Activated naive CD4-positive, alpha-beta T cell treated with anti-CD3 and anti-CD28 coated beads for 36 hours (primary cell): Measurements from ENCODE around the gene CRY1. TPM values are rescaled to one million over a fixed set of nuclear protein-coding genes. Genes with fewer than 3 reads are reported as not detected.
A peak's percentile ranks its signal among the peaks of the same experiment; 100 is the strongest.

Experiments
- CTCF ChIA-PET: fragments of 350-600 bp; sonication (Branson Sonifier 250); formaldehyde crosslinking; loops from one replicate; lab custom pipeline; 2021; ENCODE audit warnings: antibody characterized with exemption; lab: Charles Lee
- DNase-seq: peaks from one replicate; pipeline ENCODE4 v3.0.0-alpha.2; 2020
- H3K27ac Mint-ChIP-seq: one replicate; pipeline ENCODE4 v1.8.0; 2021; ENCODE audit warnings: mild to moderate bottlenecking, mixed read lengths
- H3K27me3 Mint-ChIP-seq: one replicate; pipeline ENCODE4 v1.8.0; 2021; ENCODE audit warnings: low read depth, mixed read lengths
- H3K36me3 Mint-ChIP-seq: one replicate; pipeline ENCODE4 v1.8.0; 2021; ENCODE audit warnings: low read depth, mixed read lengths
- H3K4me1 Mint-ChIP-seq: one replicate; pipeline ENCODE4 v1.8.0; 2021; ENCODE audit warnings: low read depth, mixed read lengths
- H3K4me3 Mint-ChIP-seq: one replicate; pipeline ENCODE4 v1.8.0; 2021; ENCODE audit warnings: mild to moderate bottlenecking, moderate library complexity, mixed read lengths
- H3K9me3 Mint-ChIP-seq: one replicate; pipeline ENCODE4 v1.8.0; 2021; ENCODE audit warnings: mixed read lengths
- intact Hi-C: fragments of 100-400 bp; cut with micrococcal nuclease; formaldehyde crosslinking; loops from one replicate; pipeline ENCODE4 v1.15.1; 2023
- total RNA-seq, 2 experiments: library from RNA; stranded (reverse); gene quantifications; one replicate each; pipeline ENCODE4 v1.2.3, GENCODE V29; 2021

The CRY1 gene
- total RNA-seq, 2 experiments from 2014 or later: 15.2 to 17.5 TPM

GRCh38 chr12:107057071-107057834, 36.1 kb downstream of the CRY1 start:
- no peak for DNase-seq
- H3K27me3 Mint-ChIP-seq: no peaks in the 10 kb centered on the region
- CTCF ChIA-PET: no interaction called here
- H3K27ac Mint-ChIP-seq: no peak overlapping the region
- peaks cover 11% of the 10 kb centered on the region for H3K9me3 Mint-ChIP-seq
- H3K4me1 Mint-ChIP-seq: peaks cover 5% of the 10 kb centered on the region
- no peak overlapping the region for H3K4me3 Mint-ChIP-seq
- intact Hi-C loops: no loop called here
- H3K36me3 Mint-ChIP-seq: peaks cover 9% of the 10 kb centered on the region

- Mint-ChIP-seq H3K4me1 (peaks cover 12% of the 10 kb centered on the region), H3K36me3 (peaks cover 21% of the 10 kb centered on the region), H3K27ac (no peak overlapping the region), H3K4me3 (no peak overlapping the region), H3K27me3 (no peaks in the 10 kb centered on the region), H3K9me3 (peaks cover 17% of the 10 kb centered on the region)
- intact Hi-C loops: no loop called here
- no peak for DNase-seq
- CTCF ChIA-PET: no interaction called here
Observed at GRCh38 chr12:107053709-107054108, 39.6 kb downstream of the CRY1 start.

GRCh38 chr12:107045186-107045585, 48.2 kb downstream of the CRY1 start:
- Mint-ChIP-seq H3K27ac (no peak overlapping the region), H3K4me3 (no peak overlapping the region), H3K27me3 (no peaks in the 10 kb centered on the region), H3K36me3 (peaks cover 35% of the 10 kb centered on the region), H3K4me1 (peaks cover 11% of the 10 kb centered on the region), H3K9me3 (peaks cover 24% of the 10 kb centered on the region)
- DNase-seq: no peak
- CTCF ChIA-PET: no interaction called here
- intact Hi-C loops: no loop called here

GRCh38 chr12:107042801-107043200, 50.5 kb downstream of the CRY1 start:
- CTCF ChIA-PET: interaction anchor here (0.6 to 0.9 kb wide), 2 partner anchors 37 to 257 kb away, joined by 3 read pairs; no protein-coding TSS in a partner anchor
- peaks cover 14% of the 10 kb centered on the region for H3K4me1 Mint-ChIP-seq

GRCh38 chr12:107035733-107036132, 57.6 kb downstream of the CRY1 start:
- intact Hi-C loops: no loop called here
- DNase-seq: no peak
- Mint-ChIP-seq H3K9me3 (peaks cover 2% of the 10 kb centered on the region), H3K36me3 (peaks cover 31% of the 10 kb centered on the region), H3K4me1 (peaks cover 13% of the 10 kb centered on the region), H3K27me3 (no peaks in the 10 kb centered on the region), H3K4me3 (no peak overlapping the region), H3K27ac (no peak overlapping the region)
- CTCF ChIA-PET: no interaction called here

More at GRCh38 chr12:107042801-107043200, 50.5 kb downstream of the CRY1 start:
- Mint-ChIP-seq H3K4me3 (no peak overlapping the region), H3K9me3 (peaks cover 16% of the 10 kb centered on the region), H3K27me3 (no peaks in the 10 kb centered on the region), H3K27ac (no peak overlapping the region), H3K36me3 (peaks cover 32% of the 10 kb centered on the region)
- intact Hi-C loops: no loop called here
- no peak for DNase-seq

GRCh38 chr12:107033758-107034739, 59.3 kb downstream of the CRY1 start:
- H3K4me3 Mint-ChIP-seq: no peak overlapping the region
- intact Hi-C loops: no loop called here
- H3K9me3 Mint-ChIP-seq: no peaks in the 10 kb centered on the region
- CTCF ChIA-PET: no interaction called here
- no peak overlapping the region for H3K27ac Mint-ChIP-seq
- H3K27me3 Mint-ChIP-seq: no peaks in the 10 kb centered on the region
- peaks cover 16% of the 10 kb centered on the region for H3K4me1 Mint-ChIP-seq
- no peak for DNase-seq
- peaks cover 27% of the 10 kb centered on the region for H3K36me3 Mint-ChIP-seq

- H3K36me3 Mint-ChIP-seq: peaks cover 17% of the 10 kb centered on the region
- H3K27me3 Mint-ChIP-seq: no peaks in the 10 kb centered on the region
- H3K4me3 Mint-ChIP-seq: no peak overlapping the region
- intact Hi-C loops: no loop called here
- CTCF ChIA-PET: no interaction called here
- peaks cover 18% of the 10 kb centered on the region for H3K4me1 Mint-ChIP-seq
- no peaks in the 10 kb centered on the region for H3K9me3 Mint-ChIP-seq
- no peak overlapping the region for H3K27ac Mint-ChIP-seq
- DNase-seq: no peak
Observed at GRCh38 chr12:107032266-107032665, 61.1 kb downstream of the CRY1 start.

- Mint-ChIP-seq H3K4me3 (no peak overlapping the region), H3K27me3 (no peaks in the 10 kb centered on the region), H3K27ac (no peak overlapping the region), H3K9me3 (no peaks in the 10 kb centered on the region), H3K4me1 (peaks cover 23% of the 10 kb centered on the region), H3K36me3 (peaks cover 9% of the 10 kb centered on the region)
- no peak for DNase-seq
- CTCF ChIA-PET: interaction anchor here (0.8 kb wide), 1 partner anchor 10 kb away, joined by 3 read pairs; no protein-coding TSS in a partner anchor
- intact Hi-C loops: no loop called here
Observed at GRCh38 chr12:107031061-107031460, 62.3 kb downstream of the CRY1 start.

- Mint-ChIP-seq H3K36me3 (no peaks in the 10 kb centered on the region), H3K27ac (no peak overlapping the region), H3K9me3 (no peaks in the 10 kb centered on the region), H3K4me3 (no peak overlapping the region), H3K4me1 (peaks cover 20% of the 10 kb centered on the region), H3K27me3 (no peaks in the 10 kb centered on the region)
- CTCF ChIA-PET: interaction anchor here (0.6 kb wide), 1 partner anchor 57 kb away, joined by 3 read pairs; no protein-coding TSS in a partner anchor
- no peak for DNase-seq
- intact Hi-C loops: no loop called here
Observed at GRCh38 chr12:107029081-107029480, 64.3 kb downstream of the CRY1 start.

GRCh38 chr12:107027636-107028053, 65.7 kb downstream of the CRY1 start:
- DNase-seq: peak; percentile 7
- no peak overlapping the region for H3K4me3 Mint-ChIP-seq
- H3K4me1 Mint-ChIP-seq: peaks cover 20% of the 10 kb centered on the region
- no peaks in the 10 kb centered on the region for H3K27me3 Mint-ChIP-seq
- CTCF ChIA-PET: interaction anchor here (0.6 kb wide), 2 partner anchors 28 to 751 kb away, joined by 3 to 5 read pairs; no protein-coding TSS in a partner anchor
- H3K27ac Mint-ChIP-seq: peak overlapping the region; percentile 24
- H3K36me3 Mint-ChIP-seq: no peaks in the 10 kb centered on the region
- intact Hi-C loops: loop anchor here (2.0 kb wide), 1 partner anchor 41 kb away; the partner anchor contains the start of gene MTERF2
- H3K9me3 Mint-ChIP-seq: no peaks in the 10 kb centered on the region

GRCh38 chr12:107026806-107027635, 66.3 kb downstream of the CRY1 start:
- DNase-seq: no peak
- intact Hi-C loops: loop anchor here (2.0 kb wide), 1 partner anchor 40 kb away; the partner anchor contains the start of gene MTERF2
- no peak overlapping the region for H3K4me3 Mint-ChIP-seq
- H3K9me3 Mint-ChIP-seq: no peaks in the 10 kb centered on the region
- no peaks in the 10 kb centered on the region for H3K27me3 Mint-ChIP-seq
- H3K36me3 Mint-ChIP-seq: no peaks in the 10 kb centered on the region
- H3K27ac Mint-ChIP-seq: no peak overlapping the region
- H3K4me1 Mint-ChIP-seq: peaks cover 20% of the 10 kb centered on the region
- CTCF ChIA-PET: interaction anchor here (0.6 kb wide), 2 partner anchors 29 to 750 kb away, joined by 3 to 5 read pairs; no protein-coding TSS in a partner anchor
